ENCODE data around the gene UPF2.

Gene UPF2

DNA sequence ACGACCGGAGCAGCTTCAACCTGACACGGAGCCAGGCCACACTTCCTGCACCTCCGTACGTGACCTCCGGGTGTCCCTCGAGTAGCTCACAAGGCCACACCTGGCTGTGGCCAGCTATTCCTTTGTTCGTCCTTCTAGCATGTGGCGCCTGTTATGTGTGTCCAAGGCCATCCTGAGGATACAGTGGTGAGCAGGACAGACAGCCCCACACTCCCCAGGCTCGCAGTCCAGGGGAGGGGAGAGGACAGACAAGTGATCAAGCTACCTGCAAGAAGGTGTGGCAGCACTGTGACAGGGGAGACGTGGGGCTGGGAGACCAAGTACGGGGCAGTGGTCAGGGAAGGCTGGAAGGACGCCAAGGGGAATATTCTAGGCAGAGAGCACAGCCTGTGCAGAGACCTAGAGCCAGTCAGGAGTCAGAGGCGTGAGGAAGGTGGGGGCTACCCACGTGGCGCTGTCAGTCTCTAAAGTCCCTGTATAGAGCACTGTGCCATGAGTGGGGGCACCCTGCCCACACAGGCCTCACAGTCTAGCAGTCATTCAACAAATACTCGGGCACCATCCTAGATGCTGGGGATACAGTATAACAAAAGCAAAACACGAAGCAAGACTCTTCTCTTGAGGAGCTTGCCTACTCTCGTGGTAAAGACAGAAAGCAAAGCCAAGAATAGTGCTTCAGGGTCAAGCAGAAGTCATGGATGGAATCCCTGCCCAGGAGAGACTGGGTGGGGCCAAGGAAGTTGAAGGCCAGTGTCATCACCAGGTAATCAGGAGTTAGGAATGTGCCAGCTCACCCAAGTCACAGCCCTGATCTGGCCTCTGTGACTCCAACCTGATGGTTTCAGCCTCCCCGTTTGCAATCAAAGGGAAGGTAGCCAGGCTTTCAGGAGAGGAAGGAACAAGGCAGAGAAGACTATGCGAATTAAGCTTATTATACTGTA lies 160.9 kb downstream of the UPF2 start:
- peak; percentile 25 for DNase-seq (ENCODE audit: low read depth)

DNA sequence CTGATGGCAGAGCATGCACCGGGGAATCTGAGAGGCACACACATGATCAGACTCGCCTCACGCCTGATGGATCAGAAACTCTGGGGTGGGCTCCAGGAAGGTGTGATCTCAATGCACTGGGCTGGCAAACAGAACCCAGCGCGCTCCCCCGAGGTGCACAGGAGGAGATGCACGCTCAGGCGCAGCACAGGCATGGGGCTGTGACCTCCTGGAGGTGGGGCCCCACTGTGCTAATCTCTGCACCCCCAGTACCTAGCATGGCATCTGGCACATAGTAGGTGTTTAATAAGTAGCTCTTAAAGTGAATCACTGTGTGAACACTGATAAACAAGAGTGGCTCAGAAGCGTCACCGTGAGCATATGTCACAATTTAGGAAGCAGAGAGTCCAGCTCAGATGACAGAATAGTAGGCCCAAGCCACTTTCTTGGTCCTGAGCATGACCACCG lies 161.6 kb downstream of the UPF2 start:
- DNase-seq (ENCODE audit: low read depth), result no peak

DNA sequence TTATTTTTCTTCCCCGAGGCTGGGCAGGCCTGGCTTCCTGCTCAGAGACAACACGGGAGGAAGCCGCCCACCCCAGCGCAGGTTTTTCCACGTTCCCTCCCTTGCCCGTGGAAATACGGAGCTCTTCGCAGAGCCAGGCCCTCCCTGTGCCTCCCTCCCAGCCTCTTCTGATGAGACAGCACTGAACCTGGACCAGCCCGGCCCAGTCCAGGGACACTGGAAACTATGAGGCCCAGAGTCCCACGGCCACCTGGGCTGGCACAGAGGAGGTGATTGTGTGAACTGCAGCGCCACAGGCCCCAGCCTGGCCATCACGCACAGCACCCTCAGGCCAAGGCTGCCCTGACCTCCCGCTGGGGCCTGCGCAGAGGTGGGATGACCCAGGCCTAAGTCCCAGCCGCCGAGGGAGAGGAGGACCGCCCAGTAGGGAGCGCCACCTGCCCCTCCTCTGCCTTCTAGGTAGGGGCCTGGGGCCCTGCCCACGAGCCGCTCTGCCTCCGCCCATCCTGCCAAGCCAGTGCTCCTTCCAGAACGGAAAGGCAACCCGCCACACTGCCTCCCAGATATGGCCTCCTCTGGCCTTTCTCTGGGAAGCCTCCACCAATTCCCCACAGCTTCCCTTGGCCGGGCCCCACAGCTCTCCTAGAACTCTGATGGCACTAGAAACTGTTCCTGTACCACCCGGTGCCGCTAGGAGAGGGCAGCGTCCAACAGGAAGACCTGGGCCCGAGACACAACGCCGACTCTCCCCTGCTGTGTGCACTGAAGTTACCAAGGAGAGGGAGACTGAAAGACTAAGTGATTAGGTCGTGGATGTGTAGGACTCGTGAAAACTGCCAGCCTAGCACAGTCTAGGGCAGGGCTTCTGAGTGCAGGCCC lies 162.2 kb downstream of the UPF2 start:
- no peak for DNase-seq (ENCODE audit: low read depth)

DNA sequence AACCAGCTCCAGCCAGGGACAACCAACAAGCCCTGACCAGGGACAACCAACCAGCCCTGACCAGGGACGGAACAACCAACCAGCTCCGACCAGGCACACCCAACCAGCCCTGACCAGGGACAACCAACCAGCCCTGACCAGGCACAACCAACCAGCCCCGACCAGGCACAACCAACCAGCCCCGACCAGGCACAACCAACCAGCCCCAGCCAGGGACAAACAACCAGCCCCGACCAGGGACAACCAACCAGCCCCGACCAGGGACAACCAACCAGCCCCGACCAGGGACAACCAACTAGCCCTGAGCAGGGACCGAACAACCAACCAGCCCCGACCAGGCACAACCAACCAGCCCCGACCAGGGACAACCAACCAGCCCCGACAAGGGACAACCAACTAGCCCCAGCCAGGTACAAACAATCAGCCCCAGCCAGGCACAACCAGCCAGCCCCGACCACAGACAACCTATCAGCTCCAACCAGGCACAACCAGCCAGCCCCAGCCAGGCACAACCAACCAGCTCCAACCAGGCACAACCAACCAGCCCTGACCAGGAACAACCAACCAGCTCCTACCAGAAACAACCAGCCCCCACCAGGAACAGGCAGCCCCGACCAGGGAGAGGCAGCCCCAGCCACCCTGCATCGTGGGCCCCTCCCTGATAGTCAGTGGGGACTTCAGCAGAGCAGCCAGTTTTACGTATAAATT lies 163.1 kb downstream of the UPF2 start:
- no peak for DNase-seq (ENCODE audit: low read depth)

DNA sequence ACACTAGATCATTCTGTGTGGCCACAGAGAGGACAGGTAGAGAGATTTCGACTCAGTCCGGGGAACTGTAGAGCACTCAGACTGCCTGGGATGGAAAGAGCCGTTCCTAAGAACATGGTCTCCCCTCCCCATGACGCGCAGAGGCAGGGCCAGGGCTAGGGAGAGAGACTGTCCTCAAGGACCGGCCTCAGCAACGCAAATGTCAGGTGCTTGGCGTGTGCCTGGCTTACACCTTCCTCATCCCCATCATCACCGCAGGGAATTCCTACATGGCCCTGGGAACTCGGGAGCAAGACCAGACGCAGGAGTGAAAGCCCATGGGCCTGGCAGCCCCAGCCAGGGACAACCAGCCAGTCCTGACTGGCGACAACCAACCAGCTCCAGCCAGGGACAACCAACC lies 163.8 kb downstream of the UPF2 start:
- no peak for DNase-seq (ENCODE audit: low read depth)

DNA sequence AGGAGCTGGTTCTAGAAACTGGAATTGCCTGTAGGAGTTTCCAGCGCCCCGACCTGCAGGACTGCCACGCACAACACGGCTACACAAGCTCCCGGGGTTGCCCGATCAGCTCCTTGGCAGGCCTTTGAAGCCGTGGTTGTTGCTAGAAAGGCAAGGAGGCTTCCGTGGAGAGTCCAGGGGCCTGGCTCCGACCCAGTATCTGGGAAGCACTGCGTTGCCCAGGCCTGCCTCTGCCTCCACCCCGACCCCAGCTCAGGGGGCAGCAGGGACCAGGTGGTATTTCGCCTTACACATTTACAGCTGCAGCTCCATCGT lies 165.1 kb downstream of the UPF2 start:
- no peak for DNase-seq (ENCODE audit: low read depth)

DNA sequence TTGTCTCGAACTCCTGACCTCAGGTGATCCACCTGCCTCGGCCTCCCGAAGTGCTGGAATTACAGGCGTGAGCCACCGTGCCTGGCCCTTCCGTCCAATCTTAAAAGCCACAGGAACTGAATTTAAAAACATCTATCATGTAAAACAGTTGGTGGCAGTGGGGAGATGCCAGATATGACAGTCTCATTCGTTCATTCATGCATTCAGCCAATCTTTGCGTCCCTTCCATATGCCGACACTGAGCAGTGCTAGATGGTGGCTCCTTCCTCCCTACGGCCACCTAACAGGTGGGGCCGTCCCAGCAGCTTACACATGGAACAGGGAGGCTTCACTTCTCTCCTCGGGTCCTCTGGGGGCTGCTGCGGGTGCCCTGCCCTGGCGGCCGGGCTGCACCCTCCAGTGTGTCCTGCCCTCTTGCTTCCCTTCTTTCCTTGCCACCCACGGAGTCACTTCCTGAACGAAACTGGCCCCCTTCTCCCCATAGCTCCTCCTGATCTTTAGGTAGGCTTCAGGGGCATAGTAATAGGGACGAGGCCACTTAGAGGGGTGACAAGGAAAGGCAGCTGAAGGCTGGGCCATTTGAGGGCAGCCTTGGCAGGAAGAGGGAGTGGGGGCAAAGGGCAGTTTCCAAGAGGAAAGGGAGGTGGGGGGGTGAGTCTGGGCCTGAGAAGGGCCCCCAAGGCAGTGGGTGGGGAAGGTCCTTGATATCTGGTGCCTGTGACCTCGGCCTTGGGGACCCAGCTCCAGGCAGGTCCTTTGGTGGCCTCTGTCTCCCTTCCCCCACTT lies 165.6 kb downstream of the UPF2 start:
- no peak for DNase-seq (ENCODE audit: low read depth)

DNA sequence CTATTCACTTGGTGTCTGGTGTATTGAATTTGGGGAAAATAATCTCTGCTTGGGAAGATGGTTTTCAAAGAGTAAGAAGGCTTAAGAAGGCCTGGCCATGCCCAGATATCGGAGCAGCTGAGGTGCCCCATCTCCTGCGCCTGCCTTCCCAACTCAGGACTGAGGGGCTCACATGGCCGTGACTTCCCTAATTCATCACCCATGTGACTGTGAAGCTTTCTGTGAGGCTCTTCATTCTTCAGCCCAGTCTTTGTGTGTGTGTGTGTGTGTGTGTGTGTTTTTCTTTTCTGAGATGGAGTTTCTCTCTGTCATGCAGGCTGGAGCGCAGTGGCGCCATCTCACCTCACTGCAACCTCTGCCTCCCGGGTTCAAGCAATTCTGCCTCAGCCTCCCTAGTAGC lies 166.3 kb downstream of the UPF2 start:
- DNase-seq (ENCODE audit: low read depth), result no peak

DNA sequence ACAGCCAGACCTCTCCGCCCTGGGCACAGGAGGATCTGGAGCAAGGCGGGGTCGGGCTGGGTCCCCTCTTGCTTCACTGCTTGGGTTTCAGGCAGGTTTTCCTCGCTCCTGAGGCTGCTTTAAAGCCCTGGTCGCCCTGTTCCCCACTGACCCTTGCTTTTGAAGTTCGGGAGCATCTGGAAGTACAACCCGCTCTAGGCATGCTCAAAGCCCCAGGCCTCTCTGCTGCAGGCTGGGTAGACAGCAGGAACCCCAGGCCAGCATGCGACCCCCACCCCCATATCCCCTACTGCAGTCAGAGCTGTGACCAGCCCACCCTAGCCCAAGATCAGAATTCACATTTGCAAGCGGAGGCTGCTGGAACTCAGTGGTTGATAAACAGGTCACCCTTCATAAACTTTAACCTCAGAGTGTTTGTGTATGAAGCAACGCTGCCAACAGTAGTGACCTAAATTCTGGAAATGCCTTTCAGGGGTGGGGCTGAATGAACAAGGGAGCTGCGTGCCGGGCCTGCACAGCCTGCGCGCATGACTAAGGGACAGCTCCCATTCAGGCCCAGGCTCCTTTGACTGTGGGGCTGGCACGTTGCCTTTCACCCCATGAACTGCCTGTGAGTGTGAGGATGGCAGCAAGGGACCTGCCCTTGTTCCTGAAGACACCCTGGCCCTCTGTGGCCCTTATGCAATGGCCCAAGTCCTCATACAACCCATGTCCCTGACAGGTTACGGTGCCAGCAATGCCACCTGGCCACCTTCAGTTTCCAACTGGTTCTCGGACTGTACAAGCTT lies 166.9 kb downstream of the UPF2 start:
- peak; percentile 91 for DNase-seq (ENCODE audit: low read depth)

DNA sequence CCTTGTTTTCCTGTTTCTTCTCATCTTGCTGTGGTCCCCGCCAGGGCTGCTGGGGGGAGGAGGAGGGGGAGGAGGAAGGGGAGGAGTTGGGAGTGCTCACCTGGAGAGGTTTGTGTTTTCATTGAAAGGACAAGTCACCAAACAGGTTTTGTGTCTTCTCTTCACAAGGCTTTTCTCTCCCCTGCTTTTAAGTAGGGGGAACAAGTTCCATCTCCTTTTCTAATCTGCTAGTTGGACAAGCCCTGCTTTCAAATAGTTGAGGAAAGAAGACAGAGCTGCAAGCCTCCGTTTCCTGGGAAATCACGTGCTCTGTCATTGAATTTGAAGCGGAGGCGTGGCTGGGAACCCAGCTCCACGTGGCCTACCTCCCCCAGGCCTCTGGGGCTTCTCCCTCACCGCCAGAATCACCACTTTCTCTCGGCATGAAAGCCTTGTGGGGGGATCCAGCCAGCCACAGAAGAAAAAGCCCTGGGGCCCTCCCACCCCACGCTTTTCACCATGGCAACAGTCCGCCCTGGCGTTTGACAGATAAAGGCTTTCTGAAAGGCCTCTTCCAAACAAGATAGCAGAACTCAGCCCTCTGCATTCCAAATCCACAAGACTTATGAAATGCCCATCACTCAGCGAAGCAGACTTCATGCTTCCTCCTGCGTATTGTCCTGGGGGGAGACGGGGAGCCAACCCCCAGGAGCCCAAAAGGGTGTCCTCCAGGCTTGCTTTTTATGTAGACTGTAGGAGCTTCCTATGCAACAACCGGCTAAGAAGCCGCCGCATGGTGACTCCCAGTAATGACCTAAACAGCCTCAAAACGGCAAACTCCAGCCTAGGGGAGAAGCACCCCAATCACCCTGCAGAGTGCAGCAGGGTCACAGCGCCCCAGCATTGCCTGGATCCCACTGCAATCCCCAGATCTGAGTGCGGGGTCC lies 167.8 kb downstream of the UPF2 start:
- peak; percentile 67 for DNase-seq (ENCODE audit: low read depth)

DNA sequence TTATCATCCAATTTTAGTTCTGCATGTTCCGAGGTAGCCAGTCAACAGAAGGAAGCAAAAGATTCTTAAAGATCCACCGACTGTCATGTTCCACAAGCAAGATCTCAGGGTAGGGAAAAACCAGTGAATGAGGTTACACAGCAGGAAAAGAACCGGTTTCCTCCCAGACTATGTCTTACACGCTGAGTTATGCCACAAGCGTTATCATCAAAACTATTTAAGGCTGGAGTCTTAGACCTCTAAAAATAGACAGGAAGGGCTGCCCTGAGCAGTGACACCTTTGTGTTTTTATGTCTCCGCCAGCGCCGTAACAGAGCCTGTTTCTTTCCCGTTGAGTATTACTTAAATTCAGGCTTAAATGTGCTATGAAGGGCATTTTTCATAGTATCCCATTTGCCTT lies 171.1 kb downstream of the UPF2 start:
- peak; percentile 12 for DNase-seq (ENCODE audit: low read depth)

DNA sequence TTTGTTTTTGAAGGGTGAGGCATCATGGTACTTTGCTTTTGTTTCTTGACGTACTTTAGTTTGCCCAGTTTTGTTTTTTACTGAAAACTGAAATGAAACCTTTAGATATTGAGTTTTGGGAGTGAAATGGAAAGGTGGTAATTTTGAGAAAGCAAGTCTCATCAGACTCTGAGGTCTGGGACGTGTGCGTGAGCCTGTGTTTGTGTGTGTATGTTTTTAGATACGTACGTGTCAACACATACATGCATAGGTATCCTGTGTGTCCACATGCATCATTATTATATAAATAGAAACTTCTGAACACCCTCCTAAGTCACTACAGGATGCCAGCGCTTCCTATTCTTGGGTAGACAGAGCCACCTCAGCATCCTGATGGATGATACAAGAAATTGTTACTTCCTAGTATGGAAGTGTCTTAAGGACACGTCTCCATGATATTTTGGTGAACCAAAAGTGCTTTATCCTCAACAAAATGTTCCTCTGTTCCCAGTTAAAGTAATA lies 171.7 kb downstream of the UPF2 start:
- DNase-seq (ENCODE audit: low read depth), result no peak

DNA sequence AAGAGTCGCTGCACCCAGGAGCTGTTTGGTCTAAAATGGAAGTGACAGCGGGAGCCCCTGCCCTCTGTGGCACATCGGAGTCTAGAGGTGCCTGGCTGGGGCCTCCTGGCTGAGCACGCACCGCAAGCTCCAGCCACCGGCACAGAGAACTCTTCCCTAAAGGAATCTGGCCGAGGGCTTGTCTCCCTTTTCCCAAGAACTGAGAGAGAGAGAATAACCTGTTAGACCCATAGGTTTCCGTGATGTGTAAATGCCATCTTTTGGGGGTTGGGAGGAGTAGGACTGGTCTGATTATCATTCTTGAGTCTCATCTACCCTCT lies 172.2 kb downstream of the UPF2 start:
- no peak for DNase-seq (ENCODE audit: low read depth)

Measured in iris pigment epithelial cell (primary cell).